ENCODE measurements around the gene VPS51. TPM values are rescaled to one million over a fixed set of nuclear protein-coding genes. Genes with fewer than 3 reads are reported as not detected.
A peak's percentile ranks its signal among the peaks of the same experiment; 100 is the strongest.

Gene VPS51
- total RNA-seq, 2 experiments from 2014 or later, result 119 to 214 TPM

DNA sequence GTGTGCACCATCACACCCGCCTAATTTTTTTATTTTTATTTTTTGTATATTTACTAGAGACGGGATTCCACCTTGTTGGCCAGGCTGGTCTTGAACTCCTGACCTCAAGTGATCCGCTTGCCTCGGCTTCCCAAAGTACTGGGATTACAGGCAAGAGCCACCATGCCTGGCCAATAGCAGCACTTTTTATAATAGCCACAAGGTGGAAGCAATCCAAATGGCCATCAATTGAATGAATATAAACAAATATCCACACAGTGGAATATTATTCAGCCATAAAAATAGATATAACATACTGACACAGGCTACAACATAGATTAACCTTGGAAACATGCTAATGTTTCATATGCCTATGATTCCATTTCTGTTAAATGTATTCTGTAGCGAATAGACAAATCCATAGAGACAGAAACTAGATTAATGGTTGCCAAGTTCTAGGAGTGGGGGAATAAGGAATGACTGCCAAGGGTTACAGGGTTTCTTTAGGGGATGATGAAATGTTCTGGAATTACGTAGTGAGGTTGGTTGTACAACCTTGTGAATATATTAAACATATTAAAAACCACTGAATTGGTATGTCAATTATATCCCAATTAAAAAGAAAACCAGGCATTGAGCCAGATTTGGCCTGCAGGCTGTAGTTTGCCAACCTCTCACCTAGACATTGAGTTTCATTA lies 4.8 kb downstream of the VPS51 start:
- no peak for DNase-seq (ENCODE audit: low spot score)
- peaks cover 27% of the 10 kb centered on the region for H3K79me2 ChIP-seq (ENCODE audit: insufficient read depth, low read depth, low read length)
- no peak for TF ChIP-seq EZH2phosphoT487 (IDR thresholded peaks at IDR 0.05; ENCODE audit: borderline replicate concordance, low read depth, low read length)
- TF ChIP-seq, protein P1, sequence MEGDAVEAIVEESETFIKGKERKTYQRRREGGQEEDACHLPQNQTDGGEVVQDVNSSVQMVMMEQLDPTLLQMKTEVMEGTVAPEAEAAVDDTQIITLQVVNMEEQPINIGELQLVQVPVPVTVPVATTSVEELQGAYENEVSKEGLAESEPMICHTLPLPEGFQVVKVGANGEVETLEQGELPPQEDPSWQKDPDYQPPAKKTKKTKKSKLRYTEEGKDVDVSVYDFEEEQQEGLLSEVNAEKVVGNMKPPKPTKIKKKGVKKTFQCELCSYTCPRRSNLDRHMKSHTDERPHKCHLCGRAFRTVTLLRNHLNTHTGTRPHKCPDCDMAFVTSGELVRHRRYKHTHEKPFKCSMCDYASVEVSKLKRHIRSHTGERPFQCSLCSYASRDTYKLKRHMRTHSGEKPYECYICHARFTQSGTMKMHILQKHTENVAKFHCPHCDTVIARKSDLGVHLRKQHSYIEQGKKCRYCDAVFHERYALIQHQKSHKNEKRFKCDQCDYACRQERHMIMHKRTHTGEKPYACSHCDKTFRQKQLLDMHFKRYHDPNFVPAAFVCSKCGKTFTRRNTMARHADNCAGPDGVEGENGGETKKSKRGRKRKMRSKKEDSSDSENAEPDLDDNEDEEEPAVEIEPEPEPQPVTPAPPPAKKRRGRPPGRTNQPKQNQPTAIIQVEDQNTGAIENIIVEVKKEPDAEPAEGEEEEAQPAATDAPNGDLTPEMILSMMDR (conservative IDR thresholded peaks at IDR 0.05; ENCODE audit: low read length), result peak; percentile 45; the same call in 1 of the 2 replicates
- peaks cover 7% of the 10 kb centered on the region for H3K4me1 ChIP-seq (ENCODE audit: insufficient read depth, low read length, poor library complexity, severe bottlenecking)
- BruUV-seq (replicated peaks), result no TSS peak
- CTCF ChIA-PET (ENCODE audit: unreplicated experiment), result no interaction called here
- H3K27ac ChIP-seq (ENCODE audit: low read depth, low read length, poor library complexity, severe bottlenecking), result no peak overlapping the region
- no peak overlapping the region for H2AFZ ChIP-seq (ENCODE audit: low read length)
- POLR2A ChIA-PET, result interaction anchor here (0.6 to 0.7 kb wide), 2 partner anchors 75 to 116 kb away, joined by 3 to 4 read pairs; no protein-coding TSS in a partner anchor
- H3K4me2 ChIP-seq (ENCODE audit: low read length), result no peak overlapping the region
- H3K9me3 ChIP-seq (ENCODE audit: low read length), result no peaks in the 10 kb centered on the region
- H3K4me3 ChIP-seq (ENCODE audit: low read depth, low read length, poor library complexity, severe bottlenecking), result no peak overlapping the region
- H4K20me1 ChIP-seq (ENCODE audit: insufficient read depth, low read length), result peaks cover 6% of the 10 kb centered on the region; the same call in 1 of the 2 replicates
- intact Hi-C loops (cut with micrococcal nuclease; ENCODE audit: unreplicated experiment), result no loop called here
- H3K9me2 ChIP-seq (ENCODE audit: insufficient read depth, low read length), result no peaks in the 10 kb centered on the region
- H3K36me3 ChIP-seq (ENCODE audit: insufficient read depth, low read length), result peaks cover 42% of the 10 kb centered on the region

DNA sequence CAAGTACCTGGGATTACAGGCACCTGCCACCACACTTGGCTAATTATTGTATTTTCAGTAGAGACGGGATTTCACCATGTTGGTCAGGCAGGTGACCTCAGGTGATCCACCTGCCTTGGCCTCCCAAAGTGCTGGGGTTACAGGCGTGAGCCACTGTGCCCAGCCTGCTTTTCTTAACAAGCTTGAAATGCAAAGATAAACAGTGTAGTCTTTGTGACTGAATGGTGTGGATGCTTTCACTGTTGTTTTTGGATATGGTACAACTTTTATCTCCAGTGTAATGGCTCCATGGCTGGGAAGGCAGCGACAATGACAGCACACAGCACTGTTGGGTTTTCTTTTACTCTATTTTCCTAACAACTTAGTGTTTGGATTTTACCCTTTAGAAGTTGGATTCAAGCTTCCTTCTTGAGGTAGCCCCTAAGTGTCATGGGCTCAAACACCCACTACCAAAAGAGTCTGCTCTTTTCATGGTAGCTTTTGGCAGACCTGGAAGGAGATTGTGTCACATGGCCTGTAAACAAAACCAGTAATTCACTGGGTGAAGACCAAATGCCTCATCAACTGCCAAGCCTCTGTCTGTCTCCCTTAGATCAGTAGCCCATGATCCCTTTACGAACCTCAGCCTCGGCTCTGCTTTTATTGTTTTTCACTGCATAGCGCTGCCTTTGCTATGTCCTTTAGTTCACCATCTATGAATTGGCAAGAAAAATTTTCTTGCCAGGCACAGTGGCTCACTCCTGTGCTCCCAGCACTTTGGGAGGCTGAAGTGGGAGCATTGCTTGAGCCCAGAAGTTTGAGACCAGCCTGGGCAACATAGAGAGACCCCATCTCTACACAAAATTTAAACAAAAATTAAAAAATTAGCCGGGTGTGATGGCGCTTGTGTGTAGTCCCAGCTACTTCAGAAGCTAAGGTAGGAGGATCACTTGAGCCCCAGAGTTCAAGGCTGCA lies 6.4 kb downstream of the VPS51 start:
- Histone ChIP-seq H3K4me2 (ENCODE audit: low read length) (no peak overlapping the region), H4K20me1 (ENCODE audit: insufficient read depth, low read length) (no peaks in the 10 kb centered on the region), H2AFZ (ENCODE audit: low read length) (no peak overlapping the region), H3K9me2 (ENCODE audit: insufficient read depth, low read length) (no peaks in the 10 kb centered on the region), H3K79me2 (ENCODE audit: insufficient read depth, low read depth, low read length) (peaks cover 18% of the 10 kb centered on the region), H3K4me1 (ENCODE audit: insufficient read depth, low read length, poor library complexity, severe bottlenecking) (peaks cover under 1% of the 10 kb centered on the region), H3K27ac (ENCODE audit: low read depth, low read length, poor library complexity, severe bottlenecking) (no peak overlapping the region), H3K4me3 (ENCODE audit: low read depth, low read length, poor library complexity, severe bottlenecking) (no peak overlapping the region), H3K9me3 (ENCODE audit: low read length) (no peaks in the 10 kb centered on the region), H3K36me3 (ENCODE audit: insufficient read depth, low read length) (peaks cover 38% of the 10 kb centered on the region)
- no peak for DNase-seq (ENCODE audit: low spot score)
- ChIA-PET POLR2A (interaction anchor here (1.2 kb wide), 2 partner anchors 19 to 98 kb away, joined by 3 to 4 read pairs; no protein-coding TSS in a partner anchor), CTCF (ENCODE audit: unreplicated experiment) (interaction anchor here (0.6 kb wide), 1 partner anchor 147 kb away, joined by 3 read pairs; no protein-coding TSS in a partner anchor)
- intact Hi-C loops (cut with micrococcal nuclease; ENCODE audit: unreplicated experiment), result no loop called here
- BruUV-seq (replicated peaks), result no TSS peak
- TF ChIP-seq EZH2phosphoT487 (IDR thresholded peaks at IDR 0.05; ENCODE audit: borderline replicate concordance, low read depth, low read length), result no peak
- TF ChIP-seq, protein P1 (conservative IDR thresholded peaks at IDR 0.05; ENCODE audit: low read length), result no peak

Data from OCI-LY7 (cell line).